Fibroblast of pulmonary artery (primary cell): ENCODE measurements around the gene TDRKH.

Experiments
- DNase-seq: peaks from one replicate; pipeline ENCODE4 v3.0.0-alpha.2; 2010; ENCODE audit warnings: low read depth
- H3K4me3 ChIP-seq: replicated peaks from 2 replicates; pipeline ENCODE4 v1.5.1; 2011; ENCODE audit warnings: low read depth, mild to moderate bottlenecking, control low read depth, low read length, moderate library complexity
- TF ChIP-seq, protein P1 (sequence below): IDR thresholded peaks from 2 replicates; pipeline ENCODE4 v1.5.1; 2011; ENCODE audit warnings: mild to moderate bottlenecking, control low read depth, low read length, inconsistent platforms; ENCODE audit errors: missing control alignments

Gene TDRKH

DNA sequence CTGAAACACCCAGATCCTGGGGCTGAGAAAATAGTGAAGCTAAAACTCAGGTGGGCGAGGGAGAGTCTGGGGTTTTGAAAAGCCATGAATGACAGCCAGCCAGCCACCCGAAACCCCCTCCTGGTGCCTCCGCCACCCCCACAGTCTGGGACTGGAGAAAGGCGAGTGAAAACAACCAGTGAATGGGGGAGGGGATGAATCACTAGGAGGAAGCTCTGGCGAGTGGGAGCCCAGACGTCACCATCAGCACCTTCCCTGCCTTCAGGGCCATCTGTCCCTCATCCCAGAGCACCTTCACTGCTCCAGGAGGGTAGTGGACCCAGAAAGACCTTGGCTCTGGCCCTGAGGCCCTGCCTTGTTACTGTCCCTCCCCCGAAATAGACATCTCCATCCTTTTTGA is 32.1 kb upstream of the TDRKH start:
- DNase-seq: no peak
- H3K4me3 ChIP-seq: no peak overlapping the region
- TF ChIP-seq, protein P1, sequence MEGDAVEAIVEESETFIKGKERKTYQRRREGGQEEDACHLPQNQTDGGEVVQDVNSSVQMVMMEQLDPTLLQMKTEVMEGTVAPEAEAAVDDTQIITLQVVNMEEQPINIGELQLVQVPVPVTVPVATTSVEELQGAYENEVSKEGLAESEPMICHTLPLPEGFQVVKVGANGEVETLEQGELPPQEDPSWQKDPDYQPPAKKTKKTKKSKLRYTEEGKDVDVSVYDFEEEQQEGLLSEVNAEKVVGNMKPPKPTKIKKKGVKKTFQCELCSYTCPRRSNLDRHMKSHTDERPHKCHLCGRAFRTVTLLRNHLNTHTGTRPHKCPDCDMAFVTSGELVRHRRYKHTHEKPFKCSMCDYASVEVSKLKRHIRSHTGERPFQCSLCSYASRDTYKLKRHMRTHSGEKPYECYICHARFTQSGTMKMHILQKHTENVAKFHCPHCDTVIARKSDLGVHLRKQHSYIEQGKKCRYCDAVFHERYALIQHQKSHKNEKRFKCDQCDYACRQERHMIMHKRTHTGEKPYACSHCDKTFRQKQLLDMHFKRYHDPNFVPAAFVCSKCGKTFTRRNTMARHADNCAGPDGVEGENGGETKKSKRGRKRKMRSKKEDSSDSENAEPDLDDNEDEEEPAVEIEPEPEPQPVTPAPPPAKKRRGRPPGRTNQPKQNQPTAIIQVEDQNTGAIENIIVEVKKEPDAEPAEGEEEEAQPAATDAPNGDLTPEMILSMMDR: no peak

DNA sequence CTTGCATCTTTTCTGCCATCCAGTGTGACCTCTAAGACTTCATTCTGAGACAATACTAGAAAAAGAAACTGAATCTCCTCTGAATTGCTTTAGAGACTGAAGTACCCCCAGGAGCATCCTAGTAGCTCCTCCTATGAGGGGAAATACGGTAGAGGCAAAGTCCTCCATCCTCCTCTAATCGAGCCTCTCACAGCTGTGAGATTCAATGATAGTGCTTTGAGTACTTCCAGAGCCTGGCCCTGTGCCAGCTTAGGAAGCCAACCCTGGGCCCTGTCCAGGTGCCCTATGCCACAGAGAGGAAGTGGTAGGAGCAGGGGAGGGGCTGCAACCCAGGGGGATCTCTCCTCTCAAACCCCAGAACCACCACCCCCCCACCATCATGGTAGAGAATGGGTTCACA is 30.6 kb upstream of the TDRKH start:
- H3K4me3 ChIP-seq: no peak overlapping the region
- DNase-seq: no peak
- TF ChIP-seq, protein P1: no peak

DNA sequence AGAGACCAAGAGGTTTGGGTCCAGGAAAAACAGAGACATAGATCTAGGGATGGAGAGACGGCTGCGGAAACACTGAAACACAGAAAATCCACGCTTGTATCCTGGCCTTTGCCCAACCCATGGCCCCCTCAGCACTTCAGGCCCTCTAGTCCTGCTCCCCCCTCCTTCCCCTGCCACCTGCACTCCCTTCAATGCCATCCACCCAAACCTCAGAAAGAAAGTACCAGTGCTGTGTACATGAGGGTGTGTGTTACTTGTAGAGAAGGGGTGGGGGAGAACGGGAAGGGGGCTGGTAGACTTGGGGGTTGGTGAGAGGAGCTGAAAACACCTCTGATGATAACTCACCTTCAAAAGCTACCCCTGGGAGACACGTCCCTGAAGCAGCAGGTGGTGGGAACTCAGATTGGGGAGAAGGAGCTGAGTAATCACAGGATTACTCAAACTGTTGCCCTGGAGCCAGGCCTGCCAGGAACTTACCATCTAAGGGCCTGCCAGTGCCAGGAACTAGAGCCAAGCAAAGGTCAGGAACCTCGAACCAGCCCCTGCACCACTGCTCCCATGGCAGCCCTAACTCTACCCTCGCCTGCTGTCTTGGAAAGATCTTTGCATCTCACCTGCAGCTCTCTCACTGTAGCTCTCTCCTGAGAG is 29.8 kb upstream of the TDRKH start:
- H3K4me3 ChIP-seq: no peak overlapping the region
- TF ChIP-seq, protein P1: no peak
- DNase-seq: no peak

DNA sequence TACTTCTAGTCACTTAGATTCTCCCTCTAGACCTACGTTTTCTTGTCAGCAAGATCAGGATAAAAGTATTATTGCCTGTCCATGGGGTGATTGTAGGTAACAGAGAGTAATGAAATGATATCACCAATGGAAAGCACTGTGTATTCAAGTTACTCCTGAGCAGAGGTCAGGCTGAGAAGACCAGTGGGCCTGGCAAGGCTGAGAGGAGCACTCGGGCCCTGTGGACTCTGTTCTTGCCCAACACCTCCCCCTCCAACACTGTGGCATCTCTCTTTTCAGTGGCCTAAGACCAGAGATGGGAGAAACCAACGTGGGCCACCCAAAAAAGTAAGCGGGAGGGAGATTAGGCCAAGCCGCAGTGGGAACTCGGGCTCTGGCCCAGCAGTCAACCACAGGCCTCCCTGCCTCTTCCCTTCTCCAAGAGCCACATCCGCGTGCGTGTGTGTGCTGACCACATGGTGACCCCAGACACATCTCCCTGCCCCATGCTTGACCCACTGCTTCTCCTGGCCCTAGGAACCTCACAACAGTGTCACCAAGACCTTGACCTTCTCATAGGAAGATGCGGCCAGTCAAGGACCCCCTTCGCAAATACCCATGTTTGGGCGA is 29.0 kb upstream of the TDRKH start:
- TF ChIP-seq, protein P1: no peak
- DNase-seq: no peak
- no peak overlapping the region for H3K4me3 ChIP-seq

DNA sequence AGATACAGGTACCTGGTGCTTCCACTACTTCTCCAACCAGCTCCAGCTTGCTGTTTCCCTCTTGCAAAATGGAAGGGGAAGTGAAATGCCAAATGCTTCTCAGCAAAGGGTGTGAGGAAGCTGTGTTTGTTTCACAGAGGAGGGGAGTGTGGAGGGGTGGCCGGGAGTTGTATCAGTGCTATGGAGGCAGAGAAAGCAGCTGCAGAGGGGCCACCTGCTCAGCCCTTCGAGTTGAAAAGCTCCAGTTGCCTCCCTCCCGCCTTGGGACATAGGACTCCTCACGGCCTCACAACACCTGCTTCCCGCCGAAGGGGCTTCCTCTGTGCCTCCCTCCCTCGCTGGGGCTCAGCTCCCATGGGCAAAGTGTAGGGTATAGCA is 27.0 kb upstream of the TDRKH start:
- DNase-seq: no peak

DNA sequence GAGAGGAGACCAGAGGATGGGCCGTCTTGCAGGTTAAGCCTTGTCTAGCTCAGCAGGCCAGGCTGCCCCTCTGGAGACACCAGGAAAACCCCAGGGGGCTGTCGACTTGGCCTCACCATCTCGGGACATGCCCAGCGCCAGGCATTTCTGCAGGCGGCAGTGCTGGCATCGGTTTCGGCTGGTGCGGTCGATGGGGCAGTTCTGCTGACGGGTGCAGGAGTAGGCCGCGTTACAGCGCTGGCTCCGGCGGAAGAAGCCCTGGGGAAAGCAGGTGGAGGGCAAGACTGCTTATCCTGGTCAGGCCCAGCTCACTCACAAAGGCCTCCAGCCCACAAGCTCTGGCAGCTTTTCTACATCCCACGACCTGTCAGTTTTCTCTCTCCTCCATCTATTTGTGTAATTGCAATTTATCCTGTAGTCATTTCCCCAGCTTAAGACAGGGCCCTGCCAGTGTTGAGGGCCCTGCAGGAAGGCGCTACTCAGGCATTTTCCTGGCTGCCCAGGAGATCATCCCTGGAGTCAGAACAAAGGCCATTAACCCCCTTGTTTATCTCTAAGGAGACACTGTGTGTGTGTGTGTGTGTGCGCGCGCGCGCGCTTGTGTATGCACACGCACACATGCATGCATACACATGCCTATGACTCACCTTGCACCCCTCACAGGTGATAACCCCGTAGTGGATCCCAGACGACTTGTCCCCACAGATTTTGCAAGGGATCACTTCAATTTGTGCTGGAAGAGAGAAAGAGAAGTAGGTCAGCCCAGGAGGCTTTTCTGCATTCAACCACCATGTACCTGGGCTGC is 26.4 kb upstream of the TDRKH start:
- TF ChIP-seq, protein P1: no peak

More for the DNA sequence above, 27.0 kb upstream of the TDRKH start:
- TF ChIP-seq, protein P1: no peak
- no peak overlapping the region for H3K4me3 ChIP-seq

More for the DNA sequence above, 26.4 kb upstream of the TDRKH start:
- no peak overlapping the region for H3K4me3 ChIP-seq
- DNase-seq: no peak
